Ascending aorta (tissue), 2 donors: ENCODE data around the gene WNK2. TPM values are rescaled to one million over a fixed set of nuclear protein-coding genes. Genes with fewer than 3 reads are reported as not detected.

ENCODE experiments used
- DNase-seq, 2 donors: peaks; one replicate each; pipeline ENCODE4 v3.0.0-alpha.2; 2019; ENCODE audit warnings: low spot score in 2 of 2
- H3K27ac ChIP-seq, 2 donors: fragments of 200-600 bp; sonication (generic); one replicate each; pipeline ENCODE4 v1.5.1; 2016 to 2017; ENCODE audit warnings: mild to moderate bottlenecking in 1 of 2
- H3K27me3 ChIP-seq: fragments of 200-600 bp; sonication (generic); one replicate; pipeline ENCODE4 v1.5.1; 2017
- H3K36me3 ChIP-seq, 2 donors: fragments of 200-600 bp; sonication (generic); one replicate each; pipeline ENCODE4 v1.5.1; 2016
- H3K4me1 ChIP-seq, 2 donors: fragments of 200-600 bp; sonication (generic); one replicate each; pipeline ENCODE4 v1.5.1; 2016 to 2017; ENCODE audit warnings: mild to moderate bottlenecking in 1 of 2
- H3K4me3 ChIP-seq, 2 donors: fragments of 200-600 bp; sonication (generic); one replicate each; pipeline ENCODE4 v1.5.1; 2016 to 2017; ENCODE audit warnings: mild to moderate bottlenecking in 1 of 2
- H3K9me3 ChIP-seq, 2 donors: fragments of 200-600 bp; sonication (generic); one replicate each; pipeline ENCODE4 v1.5.1; 2016
- intact Hi-C: fragments of 100-400 bp; cut with DNase I; formaldehyde crosslinking; loops from one replicate; pipeline ENCODE4 v1.15.1; 2023
- total RNA-seq: library from RNA; depleted of rRNA; stranded (reverse); fragments of >200 nt; gene quantifications from one replicate; pipeline ENCODE4 v1.1.0, GENCODE V29; 2016
- TF ChIP-seq, protein P1 (sequence below), 3 experiments: fragments of 200-600 bp in 2 of 3; fragments of 450-650 bp in 1 of 3; sonication (generic) in 2 of 3; IDR thresholded peaks; one replicate each; pipeline ENCODE4 v1.5.1; 2016 to 2019; ENCODE audit warnings: antibody characterized with exemption in 3 of 3, mild to moderate bottlenecking in 1 of 3, moderate library complexity in 1 of 3

WNK2 gene
- total RNA-seq, 1 donor from 2014 or later, result not detected

GRCh38 chr9:93203026-93203717 lies 19.2 kb downstream of the WNK2 start:
- DNase-seq, result no peak

DNA sequence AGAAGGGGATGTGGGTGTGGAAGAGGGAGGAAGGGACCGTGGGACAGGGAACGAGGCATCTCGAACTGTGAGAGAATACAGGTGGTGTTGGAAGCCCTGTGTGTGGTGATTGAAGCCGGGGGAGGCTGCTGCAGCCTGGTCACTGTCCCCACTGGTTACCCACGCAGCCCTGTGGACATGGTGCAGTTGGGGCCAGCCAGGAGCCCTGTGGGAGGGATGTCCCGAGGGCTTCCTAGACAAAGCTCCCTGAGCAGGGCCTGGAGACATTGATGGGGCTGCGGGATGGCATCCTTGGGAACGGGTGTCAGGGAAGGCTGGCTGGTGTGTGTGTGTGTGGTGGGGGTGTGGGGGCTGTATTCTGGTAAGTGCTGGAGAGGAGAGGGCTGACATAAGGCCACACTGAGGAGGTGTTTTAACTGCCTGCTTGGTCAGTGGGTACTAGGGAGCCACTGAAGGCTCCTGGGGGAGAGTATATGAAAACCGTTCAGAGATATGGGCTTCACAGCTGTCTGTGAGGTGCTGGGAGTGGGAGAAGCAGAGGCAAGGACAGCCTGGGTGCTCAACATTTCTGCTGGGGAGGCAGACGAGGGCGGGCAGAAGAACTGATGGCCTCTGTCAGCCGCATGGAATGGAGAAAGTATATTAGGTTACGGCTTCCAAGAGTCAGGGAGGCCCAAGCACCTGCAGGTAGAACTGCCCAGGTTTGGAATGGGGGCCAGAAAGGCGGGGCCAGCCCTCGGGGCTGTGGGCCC lies 20.0 kb downstream of the WNK2 start:
- Histone ChIP-seq H3K27ac (no peak overlapping the region), H3K4me3 (no peak overlapping the region), H3K36me3 (no peaks in the 10 kb centered on the region), H3K4me1 (peaks cover 0 to 28% of the 10 kb centered on the region in 2 donors), H3K9me3 (no peaks in the 10 kb centered on the region), H3K27me3 (no peaks in the 10 kb centered on the region)
- TF ChIP-seq, protein P1, sequence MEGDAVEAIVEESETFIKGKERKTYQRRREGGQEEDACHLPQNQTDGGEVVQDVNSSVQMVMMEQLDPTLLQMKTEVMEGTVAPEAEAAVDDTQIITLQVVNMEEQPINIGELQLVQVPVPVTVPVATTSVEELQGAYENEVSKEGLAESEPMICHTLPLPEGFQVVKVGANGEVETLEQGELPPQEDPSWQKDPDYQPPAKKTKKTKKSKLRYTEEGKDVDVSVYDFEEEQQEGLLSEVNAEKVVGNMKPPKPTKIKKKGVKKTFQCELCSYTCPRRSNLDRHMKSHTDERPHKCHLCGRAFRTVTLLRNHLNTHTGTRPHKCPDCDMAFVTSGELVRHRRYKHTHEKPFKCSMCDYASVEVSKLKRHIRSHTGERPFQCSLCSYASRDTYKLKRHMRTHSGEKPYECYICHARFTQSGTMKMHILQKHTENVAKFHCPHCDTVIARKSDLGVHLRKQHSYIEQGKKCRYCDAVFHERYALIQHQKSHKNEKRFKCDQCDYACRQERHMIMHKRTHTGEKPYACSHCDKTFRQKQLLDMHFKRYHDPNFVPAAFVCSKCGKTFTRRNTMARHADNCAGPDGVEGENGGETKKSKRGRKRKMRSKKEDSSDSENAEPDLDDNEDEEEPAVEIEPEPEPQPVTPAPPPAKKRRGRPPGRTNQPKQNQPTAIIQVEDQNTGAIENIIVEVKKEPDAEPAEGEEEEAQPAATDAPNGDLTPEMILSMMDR (IDR thresholded peaks at IDR 0.05), result no peak
- DNase-seq, result no peak
- intact Hi-C loops, result no loop called here

More at GRCh38 chr9:93203026-93203717, 19.2 kb downstream of the WNK2 start:
- Histone ChIP-seq H3K4me3 (no peak overlapping the region), H3K27me3 (no peaks in the 10 kb centered on the region), H3K27ac (no peak overlapping the region), H3K9me3 (no peaks in the 10 kb centered on the region), H3K4me1 (peaks cover 0 to 25% of the 10 kb centered on the region in 2 donors), H3K36me3 (no peaks in the 10 kb centered on the region)
- intact Hi-C loops, result no loop called here
- TF ChIP-seq, protein P1 (IDR thresholded peaks at IDR 0.05), result no peak

DNA sequence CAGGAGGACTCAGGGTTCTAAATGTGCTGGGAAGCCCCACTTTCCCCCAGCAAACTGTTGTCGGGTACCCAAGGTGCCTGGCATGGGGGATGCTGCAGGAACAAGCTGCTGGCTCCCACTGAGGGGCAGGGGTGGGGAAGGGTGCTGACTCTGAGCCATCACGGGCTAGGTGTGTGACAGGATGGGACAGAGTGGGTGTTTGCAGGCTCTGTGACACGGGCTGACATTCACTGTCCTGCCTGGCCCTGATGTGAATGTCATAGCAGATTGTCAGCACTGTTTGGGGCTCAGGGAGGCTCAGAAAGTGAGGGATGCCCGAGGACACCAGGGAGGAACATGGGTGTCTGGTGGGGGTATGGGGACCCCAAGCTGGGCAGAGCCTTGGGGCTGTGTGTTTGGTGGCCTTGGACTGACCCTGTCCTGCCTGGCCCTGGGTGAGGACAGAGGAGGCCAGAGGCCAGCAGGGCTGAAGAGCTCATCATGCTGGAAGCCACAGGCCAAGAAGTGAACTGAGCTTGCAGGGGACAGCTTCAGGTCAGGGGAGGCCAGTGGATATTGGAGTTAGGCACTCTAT lies 20.6 kb downstream of the WNK2 start:
- intact Hi-C loops, result no loop called here

GRCh38 chr9:93205045-93205768 lies 21.3 kb downstream of the WNK2 start:
- Histone ChIP-seq H3K4me1 (peaks cover 0 to 28% of the 10 kb centered on the region in 2 donors), H3K27ac (no peak overlapping the region), H3K4me3 (no peak overlapping the region), H3K9me3 (no peaks in the 10 kb centered on the region), H3K36me3 (no peaks in the 10 kb centered on the region), H3K27me3 (no peaks in the 10 kb centered on the region)
- peak in 1 of 2 donors; percentile 77 for DNase-seq
- intact Hi-C loops, result no loop called here
- TF ChIP-seq, protein P1 (IDR thresholded peaks at IDR 0.05), result no peak

More for the DNA sequence above, 20.6 kb downstream of the WNK2 start:
- Histone ChIP-seq H3K4me3 (no peak overlapping the region), H3K9me3 (no peaks in the 10 kb centered on the region), H3K4me1 (peaks cover 0 to 28% of the 10 kb centered on the region in 2 donors), H3K27me3 (no peaks in the 10 kb centered on the region), H3K27ac (no peak overlapping the region), H3K36me3 (no peaks in the 10 kb centered on the region)
- no peak for DNase-seq
- TF ChIP-seq, protein P1 (IDR thresholded peaks at IDR 0.05), result no peak

DNA sequence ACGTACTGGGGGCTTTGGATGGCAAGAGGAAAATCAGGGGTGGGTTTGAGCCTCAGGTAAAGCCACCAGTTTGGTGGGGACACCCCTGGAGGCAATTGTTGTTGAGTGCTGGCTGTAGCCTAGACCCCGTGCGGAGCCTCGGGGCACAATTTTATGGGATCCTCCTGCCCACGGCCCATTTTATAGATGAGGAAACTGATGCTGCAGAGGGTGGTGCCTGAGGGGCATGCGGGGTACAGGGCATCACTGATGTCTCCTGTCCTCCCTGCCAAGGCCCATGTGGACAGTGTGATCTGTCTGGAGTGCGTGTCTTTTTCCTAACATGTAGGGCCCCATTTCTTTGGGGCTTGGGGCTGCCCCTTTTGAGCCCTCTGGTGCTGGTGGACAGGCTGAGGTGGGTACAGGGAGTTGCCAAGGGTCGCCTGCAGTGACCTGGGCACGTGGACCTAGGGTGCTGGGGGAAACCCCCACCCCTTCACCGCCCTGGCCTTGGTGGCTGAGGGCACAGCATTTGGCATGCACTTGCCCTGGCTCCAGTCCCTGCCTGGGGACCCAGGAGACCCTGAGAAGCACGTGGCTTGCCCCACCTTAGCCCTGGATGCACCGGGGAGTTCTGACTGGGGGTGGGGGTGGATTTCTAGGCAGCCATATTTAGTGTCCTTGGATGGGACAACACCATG lies 22.1 kb downstream of the WNK2 start:
- TF ChIP-seq, protein P1 (IDR thresholded peaks at IDR 0.05), result no peak
- Histone ChIP-seq H3K9me3 (no peaks in the 10 kb centered on the region), H3K4me3 (no peak overlapping the region), H3K4me1 (peaks cover 0 to 28% of the 10 kb centered on the region in 2 donors), H3K36me3 (no peaks in the 10 kb centered on the region), H3K27me3 (no peaks in the 10 kb centered on the region), H3K27ac (no peak overlapping the region)
- no peak for DNase-seq
- intact Hi-C loops, result no loop called here
